Neutrophil (primary cell): ENCODE results near the gene LRRC7.

ENCODE experiments used
- H3K27ac ChIP-seq: fragments of 200-600 bp; sonication (generic); 2 replicates; pipeline ENCODE4 v1.5.1; 2016; ENCODE audit warnings: mild to moderate bottlenecking, moderate library complexity
- H3K27me3 ChIP-seq: fragments of 200-600 bp; sonication (generic); 2 replicates; pipeline ENCODE4 v1.6.0; 2016; ENCODE audit warnings: mild to moderate bottlenecking
- H3K36me3 ChIP-seq: fragments of 200-600 bp; sonication (generic); 2 replicates; pipeline ENCODE4 v1.5.1; 2017
- H3K4me1 ChIP-seq, 2 experiments: fragments of 200-600 bp in 1 of 2; sonication (generic) in 1 of 2; 1 replicate in 1 of 2; 2 replicates in 1 of 2; pipeline versions ENCODE4 v1.5.1 to v1.6.1; 2013 to 2016; ENCODE audit warnings: low read depth in 1 of 2, low read length in 1 of 2, mild to moderate bottlenecking in 1 of 2, moderate library complexity in 1 of 2; ENCODE audit not compliant: control insufficient read depth in 1 of 2, insufficient read depth in 1 of 2
- H3K4me3 ChIP-seq, 2 experiments: fragments of 200-600 bp in 1 of 2; sonication (generic) in 1 of 2; 1 replicate in 1 of 2; 2 replicates in 1 of 2; pipeline ENCODE4 v1.5.1; 2013 to 2016; ENCODE audit warnings: low read depth in 1 of 2, low read length in 1 of 2, mild to moderate bottlenecking in 1 of 2, moderate library complexity in 1 of 2
- H3K9me3 ChIP-seq: fragments of 200-600 bp; sonication (generic); 2 replicates; pipeline ENCODE4 v1.5.1; 2016
- TF ChIP-seq, protein P1 (sequence below): fragments of 200-600 bp; sonication (generic); IDR thresholded peaks from 2 replicates; pipeline ENCODE4 v1.5.1; 2016; ENCODE audit warnings: antibody characterized with exemption

LRRC7 gene

DNA sequence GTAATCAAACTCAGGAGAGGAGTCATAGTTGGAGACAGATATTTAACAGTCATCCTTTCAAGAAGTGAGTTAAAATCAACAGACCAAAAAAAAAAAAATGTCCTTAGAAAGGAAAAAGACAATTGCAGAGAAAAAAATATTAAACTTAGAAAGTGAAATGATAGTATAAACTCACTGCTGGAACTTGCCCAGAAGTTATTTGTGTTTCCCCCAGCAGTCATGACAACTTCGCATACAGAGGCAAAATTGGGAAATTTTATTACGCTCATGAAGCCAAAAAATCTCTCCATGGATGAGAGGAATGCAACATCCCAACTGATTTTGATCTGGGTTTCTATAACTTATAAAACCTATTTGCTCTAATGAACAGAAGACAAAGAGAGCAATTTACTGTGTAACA, 198.2 kb downstream of the LRRC7 start:
- no peaks in the 10 kb centered on the region for H3K4me1 ChIP-seq
- no peaks in the 10 kb centered on the region for H3K9me3 ChIP-seq
- H3K27me3 ChIP-seq, result no peaks in the 10 kb centered on the region
- no peak overlapping the region for H3K27ac ChIP-seq
- no peak overlapping the region for H3K4me3 ChIP-seq
- H3K36me3 ChIP-seq, result no peaks in the 10 kb centered on the region
- TF ChIP-seq, protein P1, sequence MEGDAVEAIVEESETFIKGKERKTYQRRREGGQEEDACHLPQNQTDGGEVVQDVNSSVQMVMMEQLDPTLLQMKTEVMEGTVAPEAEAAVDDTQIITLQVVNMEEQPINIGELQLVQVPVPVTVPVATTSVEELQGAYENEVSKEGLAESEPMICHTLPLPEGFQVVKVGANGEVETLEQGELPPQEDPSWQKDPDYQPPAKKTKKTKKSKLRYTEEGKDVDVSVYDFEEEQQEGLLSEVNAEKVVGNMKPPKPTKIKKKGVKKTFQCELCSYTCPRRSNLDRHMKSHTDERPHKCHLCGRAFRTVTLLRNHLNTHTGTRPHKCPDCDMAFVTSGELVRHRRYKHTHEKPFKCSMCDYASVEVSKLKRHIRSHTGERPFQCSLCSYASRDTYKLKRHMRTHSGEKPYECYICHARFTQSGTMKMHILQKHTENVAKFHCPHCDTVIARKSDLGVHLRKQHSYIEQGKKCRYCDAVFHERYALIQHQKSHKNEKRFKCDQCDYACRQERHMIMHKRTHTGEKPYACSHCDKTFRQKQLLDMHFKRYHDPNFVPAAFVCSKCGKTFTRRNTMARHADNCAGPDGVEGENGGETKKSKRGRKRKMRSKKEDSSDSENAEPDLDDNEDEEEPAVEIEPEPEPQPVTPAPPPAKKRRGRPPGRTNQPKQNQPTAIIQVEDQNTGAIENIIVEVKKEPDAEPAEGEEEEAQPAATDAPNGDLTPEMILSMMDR, result no peak

DNA sequence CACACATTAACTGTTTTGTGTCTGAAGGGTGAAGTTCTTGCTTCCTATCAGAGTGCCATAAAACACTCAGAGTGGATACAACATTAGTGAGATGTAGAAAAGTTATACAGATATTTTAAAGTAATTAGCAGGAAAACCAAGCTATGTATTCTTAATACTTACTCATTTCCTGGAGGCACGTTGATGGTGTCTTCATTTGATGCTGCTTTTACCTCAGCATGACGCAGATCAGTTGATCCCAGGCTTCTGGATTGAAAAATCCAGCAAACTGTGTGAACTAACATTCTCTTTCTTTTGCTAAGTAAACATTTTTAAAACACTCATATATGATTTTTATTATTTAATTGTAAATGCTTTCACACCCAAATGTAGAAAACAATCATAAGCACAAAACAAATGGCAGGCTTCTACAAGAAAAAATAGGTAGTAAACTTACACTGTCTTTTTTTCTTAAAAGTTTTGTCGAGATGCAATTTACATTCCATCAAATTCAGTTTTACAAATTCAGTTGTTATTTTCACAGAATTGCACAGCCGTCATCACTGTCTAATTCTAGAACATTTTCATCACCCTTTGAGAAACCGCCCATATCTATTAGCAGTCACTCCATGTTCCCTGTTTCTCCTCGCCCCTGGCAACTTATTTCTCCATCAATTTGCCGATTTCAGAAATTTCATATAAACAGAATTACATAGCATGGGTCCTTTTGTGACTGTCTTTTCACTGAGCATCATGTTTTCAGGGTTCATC, 198.9 kb downstream of the LRRC7 start:
- TF ChIP-seq, protein P1, result no peak
- Histone ChIP-seq H3K4me3 (no peak overlapping the region), H3K4me1 (no peaks in the 10 kb centered on the region), H3K36me3 (no peaks in the 10 kb centered on the region), H3K27ac (no peak overlapping the region), H3K9me3 (no peaks in the 10 kb centered on the region), H3K27me3 (no peaks in the 10 kb centered on the region)

DNA sequence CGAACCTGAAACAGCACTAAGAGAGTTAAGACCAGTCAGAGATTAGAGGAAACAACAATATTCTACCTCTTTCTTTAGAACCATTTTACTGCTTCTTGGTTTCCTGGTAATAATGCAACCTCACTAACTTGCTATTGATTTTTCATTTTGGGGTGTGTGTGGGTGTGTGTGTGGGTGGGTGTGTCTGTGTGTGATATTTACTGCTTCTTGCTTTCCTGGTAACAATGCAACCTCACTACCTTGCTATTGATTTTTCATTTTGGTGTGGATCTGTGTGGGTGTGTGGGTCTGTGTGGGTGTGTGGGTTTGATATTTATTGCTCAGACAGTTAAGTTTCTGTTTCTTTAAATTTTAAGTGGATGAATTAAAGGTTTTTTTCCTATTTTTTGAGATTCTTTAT, 208.8 kb downstream of the LRRC7 start:
- Histone ChIP-seq H3K27ac (no peak overlapping the region), H3K9me3 (no peaks in the 10 kb centered on the region), H3K4me1 (no peaks in the 10 kb centered on the region), H3K27me3 (no peaks in the 10 kb centered on the region), H3K4me3 (no peak overlapping the region), H3K36me3 (no peaks in the 10 kb centered on the region)
- TF ChIP-seq, protein P1, result no peak

DNA sequence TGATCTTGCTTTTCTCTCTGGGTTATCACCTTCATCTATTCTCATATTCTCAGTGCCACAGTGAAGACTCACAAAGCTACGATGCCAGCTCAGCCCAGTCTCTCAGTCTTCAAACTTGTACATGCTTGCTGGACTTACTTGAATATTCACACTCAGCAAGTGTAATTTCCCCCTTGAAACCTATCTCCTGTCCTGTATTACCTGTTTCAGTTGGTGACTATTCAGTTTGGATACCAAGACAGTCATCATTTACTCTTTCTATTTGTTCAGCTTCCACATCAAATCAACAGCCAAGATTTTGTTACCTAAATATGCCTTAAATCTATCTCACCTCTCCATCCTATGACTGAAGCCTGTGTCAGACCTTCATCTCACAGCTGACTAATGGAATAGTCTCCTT, 209.7 kb downstream of the LRRC7 start:
- no peaks in the 10 kb centered on the region for H3K9me3 ChIP-seq
- TF ChIP-seq, protein P1, result no peak
- H3K4me3 ChIP-seq, result no peak overlapping the region
- no peaks in the 10 kb centered on the region for H3K36me3 ChIP-seq
- H3K27me3 ChIP-seq, result no peaks in the 10 kb centered on the region
- no peaks in the 10 kb centered on the region for H3K4me1 ChIP-seq
- no peak overlapping the region for H3K27ac ChIP-seq

DNA sequence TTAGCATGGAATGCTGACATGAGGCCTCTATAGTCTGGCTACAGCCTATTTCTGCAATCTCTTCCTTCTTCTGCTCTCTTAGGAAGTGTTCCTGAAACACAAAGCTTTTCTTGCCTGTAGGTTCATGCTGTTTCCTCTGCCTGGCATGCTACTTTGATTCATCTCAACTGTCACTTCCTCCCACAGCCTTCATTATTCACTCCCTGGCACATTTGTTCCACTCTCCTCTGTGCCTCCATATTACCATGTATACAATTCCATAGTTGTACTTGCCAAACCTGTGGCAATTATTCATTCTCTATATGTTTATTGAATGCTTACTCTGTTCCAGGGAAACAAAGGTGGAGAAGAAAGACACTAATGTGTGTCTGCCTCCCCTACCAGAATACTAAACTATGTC, 210.2 kb downstream of the LRRC7 start:
- TF ChIP-seq, protein P1, result no peak
- H3K4me1 ChIP-seq, result no peaks in the 10 kb centered on the region

More for the DNA sequence above, 210.2 kb downstream of the LRRC7 start:
- Histone ChIP-seq H3K27ac (no peak overlapping the region), H3K9me3 (no peaks in the 10 kb centered on the region), H3K4me3 (no peak overlapping the region), H3K27me3 (no peaks in the 10 kb centered on the region), H3K36me3 (no peaks in the 10 kb centered on the region)
